IMR-90 (cell line): ENCODE data around the gene SLC4A11.

ENCODE experiments used
- CEBPB ChIP-seq: IDR thresholded peaks from 2 replicates; pipeline ENCODE4 v1.6.1; 2012; ENCODE audit warnings: low read depth, low read length, improper control_type of control experiment
- CTCF ChIP-seq: conservative IDR thresholded peaks from 2 replicates; pipeline ENCODE4 v1.5.1; 2012; ENCODE audit warnings: mild to moderate bottlenecking, low read depth, low read length, improper control_type of control experiment
- FOS ChIP-seq: fragments of 150-350 bp; IDR thresholded peaks from 2 replicates; pipeline ENCODE4 v1.6.1; 2016; ENCODE audit warnings: low read depth, low read length
- POLR2A ChIP-seq: IDR thresholded peaks from 2 replicates; pipeline ENCODE4 v1.6.1; 2012; ENCODE audit warnings: mild to moderate bottlenecking, low read depth, low read length

- TF ChIP-seq CTCF: no peak
- no peak for TF ChIP-seq FOS
- TF ChIP-seq POLR2A: no peak
- TF ChIP-seq CEBPB: no peak
Measured at GRCh38 chr20:3227936-3228749, 10.8 kb downstream of the SLC4A11 start.
